ENCODE results near the gene PRDM5. TPM values are rescaled to one million over a fixed set of nuclear protein-coding genes. Genes with fewer than 3 reads are reported as not detected.

The PRDM5 gene
- total and polyA plus RNA-seq, 12 donors = 3.4 to 26.1 (median 12.3) TPM

DNA sequence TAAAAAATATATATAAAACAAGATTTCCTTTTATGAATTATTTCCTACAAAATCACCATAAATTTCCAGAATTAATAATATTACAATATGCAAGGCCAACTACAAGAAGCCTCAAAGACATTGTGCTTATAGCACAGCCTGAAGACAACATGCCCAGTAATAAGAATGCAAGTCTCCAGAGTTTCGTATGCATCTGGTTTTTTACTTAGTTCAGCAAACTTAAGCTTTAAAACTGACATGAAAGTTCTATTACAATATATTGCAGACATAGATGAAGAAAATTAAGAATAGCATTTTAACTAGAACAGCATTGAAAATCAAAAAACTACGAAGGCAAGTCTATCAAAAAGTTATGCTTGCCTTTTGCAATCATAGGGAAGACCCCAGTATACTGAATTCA, 107.6 kb downstream of the PRDM5 start:
- intact Hi-C loops (cut with DNase I) = no loop called here
- Histone ChIP-seq H3K4me3 (no peak overlapping the region), H3K27me3 (no peaks in the 10 kb centered on the region), H3K4me1 (replicated peaks in 1 of 2) (no peaks in the 10 kb centered on the region), H3K9me3 (replicated peaks in 1 of 3) (peaks cover 0 to 5% (median under 1%) of the 10 kb centered on the region in 3 donors), H3K27ac (no peak overlapping the region), H3K36me3 (replicated peaks in 1 of 2) (no peaks in the 10 kb centered on the region)
- TF ChIP-seq, protein P1, sequence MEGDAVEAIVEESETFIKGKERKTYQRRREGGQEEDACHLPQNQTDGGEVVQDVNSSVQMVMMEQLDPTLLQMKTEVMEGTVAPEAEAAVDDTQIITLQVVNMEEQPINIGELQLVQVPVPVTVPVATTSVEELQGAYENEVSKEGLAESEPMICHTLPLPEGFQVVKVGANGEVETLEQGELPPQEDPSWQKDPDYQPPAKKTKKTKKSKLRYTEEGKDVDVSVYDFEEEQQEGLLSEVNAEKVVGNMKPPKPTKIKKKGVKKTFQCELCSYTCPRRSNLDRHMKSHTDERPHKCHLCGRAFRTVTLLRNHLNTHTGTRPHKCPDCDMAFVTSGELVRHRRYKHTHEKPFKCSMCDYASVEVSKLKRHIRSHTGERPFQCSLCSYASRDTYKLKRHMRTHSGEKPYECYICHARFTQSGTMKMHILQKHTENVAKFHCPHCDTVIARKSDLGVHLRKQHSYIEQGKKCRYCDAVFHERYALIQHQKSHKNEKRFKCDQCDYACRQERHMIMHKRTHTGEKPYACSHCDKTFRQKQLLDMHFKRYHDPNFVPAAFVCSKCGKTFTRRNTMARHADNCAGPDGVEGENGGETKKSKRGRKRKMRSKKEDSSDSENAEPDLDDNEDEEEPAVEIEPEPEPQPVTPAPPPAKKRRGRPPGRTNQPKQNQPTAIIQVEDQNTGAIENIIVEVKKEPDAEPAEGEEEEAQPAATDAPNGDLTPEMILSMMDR (IDR thresholded peaks at IDR 0.05) = no peak
- no peak for TF ChIP-seq POLR2A (IDR thresholded peaks at IDR 0.05)
- 92 to 98% (median 95%) methylated on average over 2 of the region's 2 CpGs for WGBS, 4 donors
- DNase-seq = no peak

- no peak for DNase-seq
- Histone ChIP-seq H3K4me3 (no peak overlapping the region), H3K27ac (no peak overlapping the region), H3K36me3 (replicated peaks in 1 of 2) (no peaks in the 10 kb centered on the region), H3K4me1 (replicated peaks in 1 of 2) (no peaks in the 10 kb centered on the region), H3K27me3 (no peaks in the 10 kb centered on the region), H3K9me3 (replicated peaks in 1 of 3) (peaks cover 0 to 5% (median 5%) of the 10 kb centered on the region in 3 donors)
- WGBS, 4 donors = 69 to 95% (median 86%) methylated on average over 2 of the region's 2 CpGs
- TF ChIP-seq, protein P1 (IDR thresholded peaks at IDR 0.05) = no peak
- TF ChIP-seq POLR2A (IDR thresholded peaks at IDR 0.05) = no peak
- intact Hi-C loops (cut with DNase I) = no loop called here
These were observed 110.3 kb downstream of the PRDM5 start for GRCh38 chr4:120812216-120812615.

GRCh38 chr4:120809518-120809917, 113.0 kb downstream of the PRDM5 start:
- DNase-seq = no peak
- H3K27me3 ChIP-seq = no peaks in the 10 kb centered on the region
- H3K27ac ChIP-seq = no peak overlapping the region
- 92 to 98% (median 97%) methylated on average over 1 of the region's 1 CpG for WGBS, 4 donors
- intact Hi-C loops (cut with DNase I) = no loop called here
- H3K4me1 ChIP-seq (replicated peaks in 1 of 2) = no peaks in the 10 kb centered on the region
- TF ChIP-seq, protein P1 (IDR thresholded peaks at IDR 0.05) = peak in 3 of 6 experiments; percentile 11 to 33 (median 25)
- TF ChIP-seq POLR2A (IDR thresholded peaks at IDR 0.05) = no peak
- H3K36me3 ChIP-seq (replicated peaks in 1 of 2) = no peaks in the 10 kb centered on the region
- H3K9me3 ChIP-seq (replicated peaks in 1 of 3) = peaks cover 0 to 5% (median 0%) of the 10 kb centered on the region in 3 donors
- no peak overlapping the region for H3K4me3 ChIP-seq

DNA sequence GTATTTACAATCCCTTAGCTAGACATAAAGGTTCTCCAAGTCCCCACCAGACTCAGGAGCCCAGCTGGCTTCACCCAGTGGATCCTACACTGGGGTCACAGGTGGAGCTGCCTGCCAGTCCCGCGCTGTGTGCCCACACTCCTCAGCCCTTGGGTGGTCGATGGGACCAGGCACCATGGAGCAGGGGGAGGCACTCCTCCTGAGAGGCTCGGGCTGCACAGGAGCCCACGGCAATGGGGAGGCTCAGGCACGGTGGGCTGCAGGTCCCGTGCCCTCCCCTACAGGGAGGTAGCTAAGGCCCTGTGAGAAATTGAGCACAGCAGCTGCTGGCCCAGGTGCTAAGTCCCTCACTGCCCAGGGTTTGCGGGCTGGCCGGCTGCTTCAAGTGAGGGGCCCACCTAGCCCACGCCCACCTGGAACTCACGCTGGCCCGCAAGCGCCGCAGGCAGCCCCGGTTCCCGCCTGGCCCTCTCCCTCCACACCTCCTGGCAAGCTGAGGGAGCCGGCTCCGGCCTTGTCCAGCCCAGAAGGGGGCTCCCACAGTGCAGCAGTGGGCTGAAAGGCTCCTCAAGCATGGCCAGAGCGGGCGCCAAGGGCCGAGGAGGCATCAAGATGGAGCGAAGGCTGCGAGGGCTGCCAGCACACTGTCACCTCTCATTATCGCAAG, 113.9 kb downstream of the PRDM5 start:
- no peaks in the 10 kb centered on the region for H3K27me3 ChIP-seq
- DNase-seq = no peak
- WGBS, 4 donors = 96 to 100% (median 98%) methylated on average over 5 to 24 of the region's 24 CpGs
- peaks cover 0 to 5% (median 0%) of the 10 kb centered on the region in 3 donors for H3K9me3 ChIP-seq (replicated peaks in 1 of 3)
- no peak for TF ChIP-seq POLR2A (IDR thresholded peaks at IDR 0.05)
- TF ChIP-seq, protein P1 (IDR thresholded peaks at IDR 0.05) = no peak
- H3K4me1 ChIP-seq (replicated peaks in 1 of 2) = no peaks in the 10 kb centered on the region
- intact Hi-C loops (cut with DNase I) = no loop called here
- H3K36me3 ChIP-seq (replicated peaks in 1 of 2) = no peaks in the 10 kb centered on the region
- H3K27ac ChIP-seq = no peak overlapping the region
- no peak overlapping the region for H3K4me3 ChIP-seq
